IPS-18c (cell line): ENCODE results near the gene CLEC4A.
"Not testable (repeated sequence)": the region's sequence is repeated elsewhere in the genome, so short reads cannot be mapped to it uniquely, and the experiment has no call there.

Source experiments
- H3K4me3 ChIP-seq: 2 replicates; pipeline ENCODE4 v1.7.0; 2013; ENCODE audit warnings: low read depth, mild to moderate bottlenecking, low read length, moderate library complexity; ENCODE audit not compliant: insufficient read depth
- H3K9me3 ChIP-seq: one replicate; pipeline ENCODE4 v1.6.1; 2013; ENCODE audit warnings: mild to moderate bottlenecking, low read length, moderate library complexity; ENCODE audit not compliant: control insufficient read depth, insufficient read depth

Gene CLEC4A

GRCh38 chr12:8183346-8183745, 59.9 kb downstream of the CLEC4A start:
- H3K9me3 ChIP-seq, H3K4me3 ChIP-seq: not testable (repeated sequence)

- not testable (repeated sequence) for H3K4me3 ChIP-seq, H3K9me3 ChIP-seq
Measured at GRCh38 chr12:8184206-8184605, 60.8 kb downstream of the CLEC4A start.

- H3K9me3 ChIP-seq, H3K4me3 ChIP-seq: not testable (repeated sequence)
Measured at GRCh38 chr12:8188088-8188487, 64.7 kb downstream of the CLEC4A start.
